Caco-2 (cell line): ENCODE data around the gene VPS13D. TPM values are rescaled to one million over a fixed set of nuclear protein-coding genes. Genes with fewer than 3 reads are reported as not detected.

Source experiments
- BruUV-seq: library from RNA; stranded (reverse); fragments of 400-500 nt; replicated peaks from 2 replicates; lab custom pipeline; 2021; lab: Mats Ljungman, UMichigan
- CTCF ChIA-PET: fragments of 300-600 bp; sonication (Branson Sonifier 250); formaldehyde crosslinking; loops from one replicate; lab custom pipeline; 2022; ENCODE audit warnings: antibody characterized with exemption; lab: Charles Lee
- POLR2A ChIA-PET: fragments of 300-600 bp; sonication (Branson Sonifier 250); formaldehyde crosslinking; loops from one replicate; lab custom pipeline; 2022; ENCODE audit warnings: antibody characterized with exemption; lab: Charles Lee
- DNase-seq, 2 experiments: peaks; one replicate each; pipeline versions ENCODE4 v3.0.0 to v3.0.0-alpha.2; 2020 to 2022
- H3K27me3 ChIP-seq: replicated peaks from 2 replicates; pipeline ENCODE4 v1.6.0; 2011; ENCODE audit warnings: low read length; ENCODE audit not compliant: control insufficient read depth, insufficient read depth
- H3K36me3 ChIP-seq: 2 replicates; pipeline ENCODE4 v1.5.1; 2011; ENCODE audit warnings: low read length; ENCODE audit not compliant: control insufficient read depth, insufficient read depth
- H3K4me1 ChIP-seq: fragments of 250-450 bp; sonication (Bioruptor Pico); 2 replicates; pipeline ENCODE4 v1.5.1; 2020; ENCODE audit warnings: mild to moderate bottlenecking
- H3K4me3 ChIP-seq: 2 replicates; pipeline ENCODE4 v1.5.1; 2011; ENCODE audit warnings: low read depth, mild to moderate bottlenecking, control low read depth, low read length
- H3K9me3 ChIP-seq: fragments of 250-450 bp; sonication (Bioruptor Pico); 2 replicates; pipeline ENCODE4 v1.5.1; 2020; ENCODE audit warnings: mild to moderate bottlenecking, moderate library complexity
- H3K27ac Mint-ChIP-seq: one replicate; pipeline ENCODE4 v1.8.0; 2022; ENCODE audit warnings: mixed read lengths; ENCODE audit not compliant: unreplicated experiment
- H3K27me3 Mint-ChIP-seq: one replicate; pipeline ENCODE4 v1.8.0; 2022; ENCODE audit warnings: mixed read lengths; ENCODE audit not compliant: insufficient read depth, unreplicated experiment
- H3K36me3 Mint-ChIP-seq: one replicate; pipeline ENCODE4 v1.8.0; 2022; ENCODE audit warnings: mild to moderate bottlenecking, mixed read lengths; ENCODE audit not compliant: insufficient read depth, unreplicated experiment
- H3K4me1 Mint-ChIP-seq: one replicate; pipeline ENCODE4 v1.8.0; 2022; ENCODE audit warnings: low read depth, mixed read lengths; ENCODE audit not compliant: unreplicated experiment
- H3K4me3 Mint-ChIP-seq: one replicate; pipeline ENCODE4 v1.8.0; 2022; ENCODE audit warnings: mild to moderate bottlenecking, moderate library complexity, mixed read lengths; ENCODE audit not compliant: unreplicated experiment
- H3K9me3 Mint-ChIP-seq: one replicate; pipeline ENCODE4 v1.8.0; 2022; ENCODE audit warnings: mixed read lengths; ENCODE audit not compliant: unreplicated experiment
- intact Hi-C: fragments of 100-400 bp; cut with micrococcal nuclease; formaldehyde crosslinking; loops from one replicate; pipeline ENCODE4 v1.10.0; 2022; ENCODE audit not compliant: unreplicated experiment
- total RNA-seq: library from RNA; stranded (reverse); gene quantifications from 2 replicates; pipeline ENCODE4 v1.2.3, GENCODE V29; 2022
- TF ChIP-seq, protein P1 (sequence below), 2 experiments: fragments of 200-600 bp in 1 of 2; IDR thresholded peaks; 1 replicate in 1 of 2; 2 replicates in 1 of 2; pipeline versions ENCODE4 v1.5.1 to v1.8.0; 2011 to 2022; ENCODE audit warnings: antibody characterized with exemption in 1 of 2, control low read depth in 1 of 2, inconsistent platforms in 1 of 2, low read depth in 1 of 2, low read length in 1 of 2, mild to moderate bottlenecking in 1 of 2, moderate library complexity in 1 of 2; ENCODE audit not compliant: insufficient read depth in 1 of 2, severe bottlenecking in 1 of 2, unreplicated experiment in 1 of 2

VPS13D gene
- total RNA-seq, 1 experiment from 2014 or later = 25.6 TPM

DNA sequence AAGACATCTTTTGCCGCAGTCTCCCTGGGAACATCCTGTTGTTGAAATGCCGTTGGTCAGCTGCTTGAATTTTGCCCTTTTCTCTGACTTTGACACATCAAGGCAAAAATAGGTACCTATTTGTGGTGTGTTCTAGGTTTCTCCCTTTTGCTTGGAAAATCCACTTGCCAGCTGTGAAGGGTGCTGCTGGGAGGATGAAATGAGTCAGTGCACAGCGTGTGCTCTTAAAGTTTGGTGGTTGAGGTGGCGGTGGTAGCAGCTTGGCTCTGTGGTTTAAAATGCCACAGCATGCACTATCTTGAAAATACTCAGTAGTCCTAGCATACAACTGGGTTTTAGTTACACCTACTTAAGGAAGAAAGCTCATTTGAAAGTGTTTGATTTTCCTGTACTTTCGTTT lies 204.3 kb downstream of the VPS13D start:
- TF ChIP-seq, protein P1, sequence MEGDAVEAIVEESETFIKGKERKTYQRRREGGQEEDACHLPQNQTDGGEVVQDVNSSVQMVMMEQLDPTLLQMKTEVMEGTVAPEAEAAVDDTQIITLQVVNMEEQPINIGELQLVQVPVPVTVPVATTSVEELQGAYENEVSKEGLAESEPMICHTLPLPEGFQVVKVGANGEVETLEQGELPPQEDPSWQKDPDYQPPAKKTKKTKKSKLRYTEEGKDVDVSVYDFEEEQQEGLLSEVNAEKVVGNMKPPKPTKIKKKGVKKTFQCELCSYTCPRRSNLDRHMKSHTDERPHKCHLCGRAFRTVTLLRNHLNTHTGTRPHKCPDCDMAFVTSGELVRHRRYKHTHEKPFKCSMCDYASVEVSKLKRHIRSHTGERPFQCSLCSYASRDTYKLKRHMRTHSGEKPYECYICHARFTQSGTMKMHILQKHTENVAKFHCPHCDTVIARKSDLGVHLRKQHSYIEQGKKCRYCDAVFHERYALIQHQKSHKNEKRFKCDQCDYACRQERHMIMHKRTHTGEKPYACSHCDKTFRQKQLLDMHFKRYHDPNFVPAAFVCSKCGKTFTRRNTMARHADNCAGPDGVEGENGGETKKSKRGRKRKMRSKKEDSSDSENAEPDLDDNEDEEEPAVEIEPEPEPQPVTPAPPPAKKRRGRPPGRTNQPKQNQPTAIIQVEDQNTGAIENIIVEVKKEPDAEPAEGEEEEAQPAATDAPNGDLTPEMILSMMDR (IDR thresholded peaks at IDR 0.05; ENCODE audit: insufficient read depth in 1 of 2, low read depth in 1 of 2, low read length in 1 of 2, severe bottlenecking in 1 of 2, unreplicated experiment in 1 of 2) = no peak
- Mint-ChIP-seq H3K27me3 (no peaks in the 10 kb centered on the region), H3K36me3 (peaks cover 7% of the 10 kb centered on the region), H3K27ac (no peak overlapping the region), H3K4me3 (no peak overlapping the region), H3K9me3 (no peaks in the 10 kb centered on the region), H3K4me1 (peaks cover 16% of the 10 kb centered on the region)
- H3K36me3 ChIP-seq = no peaks in the 10 kb centered on the region
- ChIA-PET POLR2A (no interaction called here), CTCF (no interaction called here)
- no peak overlapping the region for H3K4me3 ChIP-seq
- H3K4me1 ChIP-seq = peaks cover 27% of the 10 kb centered on the region
- no peaks in the 10 kb centered on the region for H3K9me3 ChIP-seq
- no peak for DNase-seq
- no peaks in the 10 kb centered on the region for H3K27me3 ChIP-seq
- BruUV-seq = no TSS peak
- intact Hi-C loops = no loop called here

DNA sequence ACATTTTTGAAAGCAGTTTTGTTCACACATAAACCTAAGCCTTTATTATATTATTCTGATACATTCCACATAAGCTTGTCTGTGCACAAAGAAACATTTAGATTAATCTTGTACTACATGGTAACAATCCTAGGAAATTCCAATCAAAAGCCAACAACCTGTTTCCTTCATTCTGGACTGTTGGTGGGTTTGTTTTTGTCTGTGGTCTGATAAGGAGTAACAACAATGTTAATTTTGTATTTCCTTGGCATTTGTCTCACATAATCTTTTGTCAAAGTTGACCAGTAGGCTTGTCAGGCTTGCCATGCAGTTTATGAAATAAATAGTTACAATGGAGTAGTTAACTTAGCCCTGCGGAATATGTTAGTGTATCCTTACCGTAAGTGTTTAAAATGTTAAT lies 204.9 kb downstream of the VPS13D start:
- H3K36me3 ChIP-seq = no peaks in the 10 kb centered on the region
- Mint-ChIP-seq H3K4me1 (peaks cover 16% of the 10 kb centered on the region), H3K4me3 (no peak overlapping the region), H3K27ac (no peak overlapping the region), H3K36me3 (peaks cover 7% of the 10 kb centered on the region), H3K27me3 (no peaks in the 10 kb centered on the region), H3K9me3 (no peaks in the 10 kb centered on the region)
- no peaks in the 10 kb centered on the region for H3K27me3 ChIP-seq
- no peak for DNase-seq
- no TSS peak for BruUV-seq
- H3K4me1 ChIP-seq = peaks cover 27% of the 10 kb centered on the region
- no peaks in the 10 kb centered on the region for H3K9me3 ChIP-seq
- CTCF ChIA-PET = no interaction called here
- H3K4me3 ChIP-seq = no peak overlapping the region
- intact Hi-C loops = no loop called here
- POLR2A ChIA-PET = no interaction called here
- TF ChIP-seq, protein P1 (IDR thresholded peaks at IDR 0.05; ENCODE audit: insufficient read depth in 1 of 2, low read depth in 1 of 2, low read length in 1 of 2, severe bottlenecking in 1 of 2, unreplicated experiment in 1 of 2) = no peak

DNA sequence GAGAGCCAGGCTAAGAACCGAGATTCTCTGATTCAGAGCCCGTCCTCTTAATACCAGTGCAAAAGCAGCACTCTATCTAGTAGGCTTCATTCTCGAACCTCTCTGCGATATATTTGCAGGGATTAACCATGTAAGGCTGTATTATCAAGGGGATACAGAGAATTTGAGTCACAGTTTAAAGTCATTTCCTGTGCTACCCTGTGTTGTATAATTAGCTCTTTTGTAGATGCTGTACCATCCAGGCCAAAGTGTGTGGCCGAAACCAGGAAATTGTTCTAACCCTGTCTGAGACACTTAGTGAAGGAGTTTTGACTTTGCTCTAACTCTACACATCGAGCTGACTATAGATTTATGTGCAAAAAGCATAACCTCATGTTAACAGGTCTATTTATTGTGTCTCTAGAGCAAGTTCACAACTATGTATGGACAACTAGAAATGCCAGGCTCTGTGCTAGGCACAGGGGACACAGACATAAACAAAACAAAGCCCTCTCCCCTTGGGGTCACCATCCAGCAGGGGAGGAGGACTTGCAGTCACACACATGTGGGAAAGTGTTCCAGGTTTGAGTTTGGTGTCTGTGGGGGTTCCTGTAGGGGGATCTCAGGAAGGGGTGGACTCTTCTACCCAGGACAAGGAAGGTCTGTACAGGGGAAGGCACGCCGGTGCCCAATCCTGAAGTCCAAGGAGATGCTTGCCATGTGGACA lies 206.0 kb downstream of the VPS13D start:
- Histone ChIP-seq H3K36me3 (no peaks in the 10 kb centered on the region), H3K4me3 (no peak overlapping the region), H3K4me1 (peaks cover 27% of the 10 kb centered on the region), H3K9me3 (no peaks in the 10 kb centered on the region), H3K27me3 (no peaks in the 10 kb centered on the region)
- ChIA-PET CTCF (no interaction called here), POLR2A (interaction anchor here (0.6 to 0.7 kb wide), 2 partner anchors 113 to 120 kb away, joined by 3 to 4 read pairs; no protein-coding TSS in a partner anchor)
- H3K36me3 Mint-ChIP-seq = peaks cover 14% of the 10 kb centered on the region
- BruUV-seq = no TSS peak
- no peaks in the 10 kb centered on the region for H3K9me3 Mint-ChIP-seq
- no peaks in the 10 kb centered on the region for H3K27me3 Mint-ChIP-seq
- H3K4me1 Mint-ChIP-seq = peaks cover 16% of the 10 kb centered on the region
- intact Hi-C loops = no loop called here
- no peak overlapping the region for H3K4me3 Mint-ChIP-seq
- H3K27ac Mint-ChIP-seq = no peak overlapping the region
- TF ChIP-seq, protein P1 (IDR thresholded peaks at IDR 0.05; ENCODE audit: insufficient read depth in 1 of 2, low read depth in 1 of 2, low read length in 1 of 2, severe bottlenecking in 1 of 2, unreplicated experiment in 1 of 2) = no peak
- DNase-seq = no peak
